Neural crest cell (in vitro differentiated cells): ENCODE data around the gene SORL1-AS1.

Source experiments
- DNase-seq: peaks from one replicate; pipeline ENCODE4 v3.0.0; 2021; ENCODE audit warnings: low read depth, mixed read lengths, low spot score
- H3K27ac Mint-ChIP-seq: one replicate; pipeline ENCODE4 v1.8.0; 2021; ENCODE audit warnings: mild to moderate bottlenecking, mixed read lengths; ENCODE audit not compliant: unreplicated experiment
- H3K27me3 Mint-ChIP-seq: 2 replicates; pipeline ENCODE4 v1.8.0; 2021; ENCODE audit warnings: low read depth, mild to moderate bottlenecking, mixed read lengths
- H3K36me3 Mint-ChIP-seq: 2 replicates; pipeline ENCODE4 v1.8.0; 2021; ENCODE audit warnings: low read depth, mild to moderate bottlenecking, mixed read lengths
- H3K4me1 Mint-ChIP-seq: 2 replicates; pipeline ENCODE4 v1.8.0; 2021; ENCODE audit warnings: mixed read lengths
- H3K4me3 Mint-ChIP-seq: one replicate; pipeline ENCODE4 v1.8.0; 2021; ENCODE audit warnings: mild to moderate bottlenecking, mixed read lengths
- H3K9me3 Mint-ChIP-seq: 2 replicates; pipeline ENCODE4 v1.8.0; 2021; ENCODE audit warnings: mixed read lengths
- CTCF ChIP-seq: fragments of 200-600 bp; sonication (generic); conservative IDR thresholded peaks from 2 replicates; pipeline ENCODE4 v1.5.0; 2021; ENCODE audit warnings: antibody characterized with exemption, mild to moderate bottlenecking

SORL1-AS1 gene

GRCh38 chr11:121452609-121453150, at the start of gene SORL1-AS1:
SORL1-AS1 (minus strand) TSS chr11:121452967.
- H3K9me3 Mint-ChIP-seq, result no peaks in the 10 kb centered on the region
- H3K27ac Mint-ChIP-seq, result peak within 1 kb of the TSS; percentile 9
- peaks cover 24% of the 10 kb centered on the region for H3K4me1 Mint-ChIP-seq
- DNase-seq, result no peak
- no peak for TF ChIP-seq CTCF
- H3K36me3 Mint-ChIP-seq, result no peaks in the 10 kb centered on the region
- H3K4me3 Mint-ChIP-seq, result peak within 1 kb of the TSS; percentile 93
- H3K27me3 Mint-ChIP-seq, result peaks cover 40% of the 10 kb centered on the region

- H3K36me3 Mint-ChIP-seq, result peaks cover 19% of the 10 kb centered on the region
Observed at GRCh38 chr11:121500717-121501116, 48.0 kb upstream of the SORL1-AS1 start.

GRCh38 chr11:121500275-121500674, 47.5 kb upstream of the SORL1-AS1 start:
- H3K27ac Mint-ChIP-seq, result no peak overlapping the region
- H3K4me1 Mint-ChIP-seq, result peaks cover 11% of the 10 kb centered on the region
- H3K36me3 Mint-ChIP-seq, result peaks cover 17% of the 10 kb centered on the region
- TF ChIP-seq CTCF, result no peak
- DNase-seq, result no peak
- H3K27me3 Mint-ChIP-seq, result no peaks in the 10 kb centered on the region
- peaks cover 8% of the 10 kb centered on the region for H3K9me3 Mint-ChIP-seq
- no peak overlapping the region for H3K4me3 Mint-ChIP-seq

More at GRCh38 chr11:121500717-121501116, 48.0 kb upstream of the SORL1-AS1 start:
- H3K4me1 Mint-ChIP-seq, result peaks cover 11% of the 10 kb centered on the region
- H3K27ac Mint-ChIP-seq, result no peak overlapping the region
- TF ChIP-seq CTCF, result no peak
- no peak for DNase-seq
- H3K4me3 Mint-ChIP-seq, result no peak overlapping the region
- peaks cover 10% of the 10 kb centered on the region for H3K9me3 Mint-ChIP-seq
- H3K27me3 Mint-ChIP-seq, result no peaks in the 10 kb centered on the region

GRCh38 chr11:121499405-121499804, 46.6 kb upstream of the SORL1-AS1 start:
- Mint-ChIP-seq H3K4me3 (no peak overlapping the region), H3K27me3 (no peaks in the 10 kb centered on the region), H3K36me3 (peaks cover 15% of the 10 kb centered on the region), H3K9me3 (peaks cover 8% of the 10 kb centered on the region), H3K27ac (no peak overlapping the region), H3K4me1 (peaks cover 13% of the 10 kb centered on the region)
- no peak for TF ChIP-seq CTCF
- DNase-seq, result no peak

- no peaks in the 10 kb centered on the region for H3K27me3 Mint-ChIP-seq
- no peak for DNase-seq
- H3K4me3 Mint-ChIP-seq, result no peak overlapping the region
- peaks cover 16% of the 10 kb centered on the region for H3K36me3 Mint-ChIP-seq
- peak overlapping the region; percentile 48 for H3K27ac Mint-ChIP-seq
- H3K9me3 Mint-ChIP-seq, result peaks cover 6% of the 10 kb centered on the region
- peaks cover 16% of the 10 kb centered on the region for H3K4me1 Mint-ChIP-seq
- TF ChIP-seq CTCF, result no peak
Observed at GRCh38 chr11:121497176-121497998, 44.6 kb upstream of the SORL1-AS1 start.
